GM18517 (cell line): Measurements from ENCODE around the gene AOAH.
"Not testable (repeated sequence)": the region's sequence is repeated elsewhere in the genome, so short reads cannot be mapped to it uniquely, and the experiment has no call there.

Experiments
- ATAC-seq: cut with Tn5 transposase; IDR thresholded peaks from one replicate; pipeline ENCODE4 v1.9.1; 2021; ENCODE audit warnings: mild to moderate bottlenecking, moderate library complexity; ENCODE audit not compliant: unreplicated experiment

The AOAH gene

GRCh38 chr7:36475381-36475780 lies 248.9 kb downstream of the AOAH start:
- no peak for ATAC-seq

GRCh38 chr7:36475011-36475342 lies 249.3 kb downstream of the AOAH start:
- no peak for ATAC-seq

GRCh38 chr7:36474283-36475010 lies 249.8 kb downstream of the AOAH start:
- ATAC-seq: no peak

- no peak for ATAC-seq
Measured at GRCh38 chr7:36473454-36474282, 250.6 kb downstream of the AOAH start.

- no peak for ATAC-seq
Measured at GRCh38 chr7:36472141-36472729, 252.1 kb downstream of the AOAH start.

- no peak for ATAC-seq
Measured at GRCh38 chr7:36469236-36469635, 255.1 kb downstream of the AOAH start.

- ATAC-seq: no peak
Measured at GRCh38 chr7:36468370-36469101, 255.8 kb downstream of the AOAH start.

GRCh38 chr7:36466001-36466400 lies 258.3 kb downstream of the AOAH start:
- not testable (repeated sequence) for ATAC-seq

- ATAC-seq: no peak
Measured at GRCh38 chr7:36464271-36464670, 260.0 kb downstream of the AOAH start.
